Mucosa of gallbladder (tissue), 1 donor: ENCODE results near the gene EIF2B4. TPM values are rescaled to one million over a fixed set of nuclear protein-coding genes. Genes with fewer than 3 reads are reported as not detected.
"Not testable (repeated sequence)": the region's sequence is repeated elsewhere in the genome, so short reads cannot be mapped to it uniquely, and the experiment has no call there.

Experiments used
- DNase-seq: peaks from one replicate; pipeline ENCODE4 v3.0.0-alpha.2; 2020; ENCODE audit warnings: low spot score
- total RNA-seq: library from RNA; stranded (reverse); gene quantifications from one replicate; pipeline ENCODE4 v1.2.1, GENCODE V29; 2021
- donor health status: DM: no; HTN: no; CAD: no.

The EIF2B4 gene
- total RNA-seq, 1 donor from 2014 or later, result 32.3 TPM

GRCh38 chr2:27336173-27336572 lies 34.0 kb downstream of the EIF2B4 start:
- no peak for DNase-seq

- DNase-seq, result no peak
Measured at GRCh38 chr2:27335311-27335710, 34.8 kb downstream of the EIF2B4 start.

GRCh38 chr2:27324720-27325119 lies 45.4 kb downstream of the EIF2B4 start:
- no peak for DNase-seq

GRCh38 chr2:27323596-27324285 lies 46.4 kb downstream of the EIF2B4 start:
- no peak for DNase-seq

GRCh38 chr2:27322766-27323595 lies 47.2 kb downstream of the EIF2B4 start, which contains the start of gene MPV17:
TSS of gene MPV17 (minus strand) at chr2:27323097. CDS start at chr2:27322517, 580 bp downstream.
- peak; percentile 94 for DNase-seq

- DNase-seq, result no peak
Measured at GRCh38 chr2:27322301-27322765, 47.8 kb downstream of the EIF2B4 start.

GRCh38 chr2:27320958-27321543 lies 49.1 kb downstream of the EIF2B4 start:
- DNase-seq, result peak; percentile 87

GRCh38 chr2:27319839-27320238 lies 50.3 kb downstream of the EIF2B4 start:
- not testable (repeated sequence) for DNase-seq

- DNase-seq, result no peak
Measured at GRCh38 chr2:27316655-27317412, 53.3 kb downstream of the EIF2B4 start.

- DNase-seq, result no peak
Measured at GRCh38 chr2:27315122-27315521, 55.0 kb downstream of the EIF2B4 start.

- DNase-seq, result no peak
Measured at GRCh38 chr2:27314709-27315108, 55.4 kb downstream of the EIF2B4 start.

Other genes starting within 250 kb of the EIF2B4 start
- 0.37 TPM for gene ABHD1, start 246.5 kb downstream of the EIF2B4 start, total RNA-seq
- gene PREB, start 235.7 kb downstream of the EIF2B4 start, total RNA-seq, result 51.3 TPM
- gene PRR30, start 230.9 kb downstream of the EIF2B4 start, total RNA-seq, result not detected
- gene TCF23, start 221.3 kb downstream of the EIF2B4 start, total RNA-seq, result 0.12 TPM
- 104 TPM for gene ATRAID, start 158.3 kb downstream of the EIF2B4 start, total RNA-seq
- gene SLC5A6, start 158.1 kb downstream of the EIF2B4 start, total RNA-seq, result 24.9 TPM
- gene CAD, start 153.0 kb downstream of the EIF2B4 start, total RNA-seq, result 26.7 TPM
- not detected for gene SLC30A3, start 107.3 kb downstream of the EIF2B4 start, total RNA-seq
- gene DNAJC5G, start 94.9 kb downstream of the EIF2B4 start, total RNA-seq, result not detected
- gene TRIM54, start 87.9 kb downstream of the EIF2B4 start, total RNA-seq, result 0.26 TPM
- 3.1 TPM for gene UCN, start 61.9 kb downstream of the EIF2B4 start, total RNA-seq
- 62.6 TPM for gene MPV17, start 47.2 kb downstream of the EIF2B4 start, total RNA-seq
- gene GTF3C2, start 13.6 kb downstream of the EIF2B4 start, total RNA-seq, result 49.5 TPM
- gene SNX17, start 278 bp upstream of the EIF2B4 start, total RNA-seq, result 105 TPM
- gene ZNF513, start 10.4 kb upstream of the EIF2B4 start, total RNA-seq, result 25.6 TPM
- gene PPM1G, start 39.3 kb upstream of the EIF2B4 start, total RNA-seq, result 56.7 TPM
- gene NRBP1, start 58.3 kb upstream of the EIF2B4 start, total RNA-seq, result 90.1 TPM
- gene KRTCAP3, start 72.0 kb upstream of the EIF2B4 start, total RNA-seq, result 65.7 TPM
- 54.4 TPM for gene IFT172, start 119.4 kb upstream of the EIF2B4 start, total RNA-seq
- 13.4 TPM for gene FNDC4, start 124.9 kb upstream of the EIF2B4 start, total RNA-seq
- gene GCKR, start 126.5 kb upstream of the EIF2B4 start, total RNA-seq, result 7.6 TPM
- gene ZNF512, start 212.7 kb upstream of the EIF2B4 start, total RNA-seq, result 32.6 TPM